Measurements from ENCODE around the gene ARMC12. TPM values are rescaled to one million over a fixed set of nuclear protein-coding genes. Genes with fewer than 3 reads are reported as not detected.

The ARMC12 gene
- total RNA-seq, 2 experiments from 2014 or later = 1.9 to 2.8 TPM

- DNase-seq = no peak
- peaks cover 12% of the 10 kb centered on the region for H3K4me1 Mint-ChIP-seq (ENCODE audit: low read depth)
- Histone ChIP-seq H3K4me3 (ENCODE audit: low read length) (no peak overlapping the region), H3K27ac (ENCODE audit: low read depth in 1 of 2, low read length in 2 of 2) (no peak overlapping the region), H3K36me3 (ENCODE audit: insufficient read depth, low read length) (no peaks in the 10 kb centered on the region), H3K9me3 (ENCODE audit: control insufficient read depth in 1 of 2, insufficient read depth in 1 of 2, low read length in 2 of 2) (no peaks in the 10 kb centered on the region), H3K27me3 (ENCODE audit: control insufficient read depth in 1 of 2, insufficient read depth in 2 of 2, low read length in 2 of 2) (peaks cover 6 to 34% of the 10 kb centered on the region in 2 experiments), H3K4me1 (ENCODE audit: insufficient read depth, low read length) (no peaks in the 10 kb centered on the region)
- H3K27me3 Mint-ChIP-seq = peaks cover 35% of the 10 kb centered on the region
- POLR2A ChIA-PET = no interaction called here
- H3K4me3 Mint-ChIP-seq = no peak overlapping the region
- TF ChIP-seq CTCF (IDR thresholded peaks at IDR 0.05) = no peak
- H3K9me3 Mint-ChIP-seq = no peaks in the 10 kb centered on the region
- intact Hi-C loops (cut with DNase I, micrococcal nuclease) = no loop called here
- ATAC-seq (ENCODE audit: poor library complexity) = no peak
- no peak overlapping the region for H3K27ac Mint-ChIP-seq
- CTCF ChIA-PET = no interaction called here
- no peaks in the 10 kb centered on the region for H3K36me3 Mint-ChIP-seq (ENCODE audit: low read depth)
Measured at GRCh38 chr6:35765739-35766138, 28.9 kb downstream of the ARMC12 start.

DNA sequence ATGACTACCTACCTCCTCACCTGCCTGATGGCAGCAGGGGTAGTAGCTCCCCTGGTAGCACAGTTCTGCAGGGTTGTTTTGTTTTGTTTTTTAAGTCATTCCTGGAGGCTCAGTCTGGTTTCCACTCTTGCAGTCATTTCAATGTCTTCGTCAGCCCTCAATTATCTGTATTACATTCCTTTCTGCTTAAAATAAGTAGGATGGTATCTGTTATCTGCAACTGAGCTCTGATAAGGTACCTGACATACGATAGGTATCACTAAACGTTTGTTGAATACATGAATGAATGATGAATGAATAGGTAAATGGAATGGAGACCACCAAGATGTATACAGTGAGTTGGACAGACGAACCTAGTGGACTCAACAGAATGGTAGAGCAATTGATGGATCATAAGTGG, 32.4 kb downstream of the ARMC12 start:
- Histone ChIP-seq H3K36me3 (ENCODE audit: insufficient read depth, low read length) (no peaks in the 10 kb centered on the region), H3K4me3 (ENCODE audit: low read length) (no peak overlapping the region), H3K4me1 (ENCODE audit: insufficient read depth, low read length) (no peaks in the 10 kb centered on the region), H3K27me3 (ENCODE audit: control insufficient read depth in 1 of 2, insufficient read depth in 2 of 2, low read length in 2 of 2) (peaks cover 4 to 6% of the 10 kb centered on the region in 2 experiments), H3K27ac (ENCODE audit: low read depth in 1 of 2, low read length in 2 of 2) (no peak overlapping the region), H3K9me3 (ENCODE audit: control insufficient read depth in 1 of 2, insufficient read depth in 1 of 2, low read length in 2 of 2) (no peaks in the 10 kb centered on the region)
- no peak overlapping the region for H3K4me3 Mint-ChIP-seq
- no peak overlapping the region for H3K27ac Mint-ChIP-seq
- ChIA-PET CTCF (no interaction called here), POLR2A (no interaction called here)
- TF ChIP-seq CTCF (IDR thresholded peaks at IDR 0.05) = no peak
- intact Hi-C loops (cut with DNase I, micrococcal nuclease) = no loop called here
- ATAC-seq (ENCODE audit: poor library complexity) = no peak
- no peaks in the 10 kb centered on the region for H3K9me3 Mint-ChIP-seq
- peaks cover 9% of the 10 kb centered on the region for H3K27me3 Mint-ChIP-seq
- H3K36me3 Mint-ChIP-seq (ENCODE audit: low read depth) = no peaks in the 10 kb centered on the region
- DNase-seq = no peak
- peaks cover 3% of the 10 kb centered on the region for H3K4me1 Mint-ChIP-seq (ENCODE audit: low read depth)

DNA sequence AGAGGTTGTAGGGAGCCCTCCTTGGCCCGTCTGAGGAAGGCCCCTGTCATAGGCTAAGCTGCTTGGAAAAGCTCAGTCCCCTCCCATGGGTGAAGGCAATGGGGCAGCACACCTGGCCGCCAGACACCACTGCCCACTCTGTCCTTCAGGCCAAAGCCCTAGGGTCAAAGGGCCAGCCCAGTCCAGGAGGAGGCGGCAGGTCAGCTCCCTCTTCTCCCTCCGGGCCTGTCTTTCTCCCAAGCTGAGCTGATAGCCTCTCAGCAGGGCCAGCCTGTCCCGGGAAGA, 34.5 kb downstream of the ARMC12 start:
- Histone ChIP-seq H3K27me3 (ENCODE audit: control insufficient read depth in 1 of 2, insufficient read depth in 2 of 2, low read length in 2 of 2) (peaks cover 8 to 18% of the 10 kb centered on the region in 2 experiments), H3K27ac (ENCODE audit: low read depth in 1 of 2, low read length in 2 of 2) (no peak overlapping the region), H3K36me3 (ENCODE audit: insufficient read depth, low read length) (no peaks in the 10 kb centered on the region), H3K4me3 (ENCODE audit: low read length) (no peak overlapping the region), H3K4me1 (ENCODE audit: insufficient read depth, low read length) (no peaks in the 10 kb centered on the region), H3K9me3 (ENCODE audit: control insufficient read depth in 1 of 2, insufficient read depth in 1 of 2, low read length in 2 of 2) (no peaks in the 10 kb centered on the region)
- no peak overlapping the region for H3K4me3 Mint-ChIP-seq
- H3K4me1 Mint-ChIP-seq (ENCODE audit: low read depth) = no peaks in the 10 kb centered on the region
- H3K27ac Mint-ChIP-seq = no peak overlapping the region
- no peaks in the 10 kb centered on the region for H3K9me3 Mint-ChIP-seq
- TF ChIP-seq CTCF (IDR thresholded peaks at IDR 0.05) = no peak
- H3K36me3 Mint-ChIP-seq (ENCODE audit: low read depth) = no peaks in the 10 kb centered on the region
- no peak for ATAC-seq (ENCODE audit: poor library complexity)
- peaks cover 23% of the 10 kb centered on the region for H3K27me3 Mint-ChIP-seq
- intact Hi-C loops (cut with DNase I, micrococcal nuclease) = no loop called here
- POLR2A ChIA-PET = no interaction called here
- DNase-seq = no peak
- CTCF ChIA-PET = no interaction called here

All from CD4-positive, alpha-beta T cell (primary cell).